ENCODE results near the gene ABHD1.

The ABHD1 gene

DNA sequence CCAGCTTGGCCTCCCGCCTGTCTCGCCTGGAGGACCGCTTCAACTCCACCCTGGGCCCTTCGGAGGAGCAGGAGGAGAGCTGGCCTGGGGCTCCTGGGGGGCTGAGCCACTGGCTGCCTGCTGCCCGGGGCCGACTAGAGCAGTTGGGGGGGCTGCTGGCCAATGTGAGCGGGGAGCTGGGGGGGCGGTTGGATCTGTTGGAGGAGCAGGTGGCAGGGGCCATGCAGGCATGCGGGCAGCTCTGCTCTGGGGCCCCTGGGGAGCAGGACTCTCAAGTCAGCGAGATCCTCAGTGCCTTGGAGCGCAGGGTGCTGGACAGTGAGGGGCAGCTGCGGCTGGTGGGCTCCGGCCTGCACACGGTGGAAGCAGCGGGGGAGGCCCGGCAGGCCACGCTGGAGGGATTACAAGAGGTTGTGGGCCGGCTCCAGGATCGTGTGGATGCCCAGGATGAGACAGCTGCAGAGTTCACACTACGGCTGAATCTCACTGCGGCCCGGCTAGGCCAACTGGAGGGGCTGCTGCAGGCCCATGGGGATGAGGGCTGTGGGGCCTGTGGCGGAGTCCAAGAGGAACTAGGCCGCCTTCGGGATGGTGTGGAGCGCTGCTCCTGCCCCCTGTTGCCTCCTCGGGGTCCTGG, 40.7 kb upstream of the ABHD1 start:
- no peak for FAIRE-seq
- no peak for DNase-seq (ENCODE audit: insufficient read length)
- TF ChIP-seq TAF1 (IDR thresholded peaks at IDR 0.05; ENCODE audit: borderline replicate concordance, low read depth, low read length) (no peak), POLR2A (IDR thresholded peaks at IDR 0.05; ENCODE audit: low read depth, low read length) (no peak), POLR2AphosphoS5 (IDR thresholded peaks at IDR 0.05; ENCODE audit: low read depth, low read length) (no peak)

- no peak for TF ChIP-seq POLR2AphosphoS5 (IDR thresholded peaks at IDR 0.05; ENCODE audit: low read depth, low read length)
- TF ChIP-seq TAF1 (IDR thresholded peaks at IDR 0.05; ENCODE audit: borderline replicate concordance, low read depth, low read length): no peak
- TF ChIP-seq POLR2A (IDR thresholded peaks at IDR 0.05; ENCODE audit: low read depth, low read length): no peak
- no peak for FAIRE-seq
- no peak for DNase-seq (ENCODE audit: insufficient read length)
Observed at GRCh38 chr2:27083410-27084296, 40.0 kb upstream of the ABHD1 start.

DNA sequence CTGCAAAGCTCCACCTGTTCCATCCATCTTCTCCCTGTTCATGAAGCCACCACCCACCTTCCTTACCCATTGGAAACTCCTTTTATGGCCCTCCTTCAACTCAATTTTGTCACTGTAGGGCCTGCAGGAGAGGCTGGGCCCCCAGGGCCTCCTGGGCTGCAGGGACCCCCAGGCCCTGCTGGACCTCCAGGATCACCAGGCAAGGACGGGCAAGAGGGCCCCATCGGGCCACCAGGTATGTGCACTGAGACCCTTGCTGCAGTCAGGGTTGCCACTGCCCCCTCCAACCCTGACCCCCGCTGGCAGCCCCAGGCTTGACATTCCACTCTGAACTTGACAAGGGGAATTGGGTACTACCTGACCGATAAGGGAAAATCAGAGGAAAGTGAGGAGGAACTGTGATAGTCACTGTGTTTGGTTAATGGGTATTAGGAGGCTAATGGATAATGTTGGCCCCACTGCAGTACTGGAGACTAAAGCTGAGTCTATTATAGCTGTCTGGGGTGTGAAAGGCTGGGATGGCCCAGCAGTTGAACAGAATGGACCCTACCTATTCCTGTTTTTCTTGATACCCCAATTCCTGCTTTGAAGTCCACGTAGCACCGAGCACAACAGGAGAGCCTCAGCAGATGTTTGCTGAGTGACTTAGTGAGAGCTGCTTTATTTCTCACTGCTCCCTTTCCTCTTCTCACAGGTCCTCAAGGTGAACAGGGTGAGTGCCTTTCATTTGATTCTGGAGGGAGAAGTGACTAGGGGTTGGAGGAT, 39.1 kb upstream of the ABHD1 start:
- FAIRE-seq (no peak), DNase-seq (ENCODE audit: insufficient read length) (no peak)
- TF ChIP-seq POLR2AphosphoS5 (IDR thresholded peaks at IDR 0.05; ENCODE audit: low read depth, low read length) (no peak), POLR2A (IDR thresholded peaks at IDR 0.05; ENCODE audit: low read depth, low read length) (no peak), TAF1 (IDR thresholded peaks at IDR 0.05; ENCODE audit: borderline replicate concordance, low read depth, low read length) (no peak)

GRCh38 chr2:27085062-27085672, 38.4 kb upstream of the ABHD1 start:
- TF ChIP-seq POLR2A (IDR thresholded peaks at IDR 0.05; ENCODE audit: low read depth, low read length): no peak
- no peak for TF ChIP-seq POLR2AphosphoS5 (IDR thresholded peaks at IDR 0.05; ENCODE audit: low read depth, low read length)
- TF ChIP-seq TAF1 (IDR thresholded peaks at IDR 0.05; ENCODE audit: borderline replicate concordance, low read depth, low read length): no peak
- FAIRE-seq (no peak), DNase-seq (ENCODE audit: insufficient read length) (no peak)

DNA sequence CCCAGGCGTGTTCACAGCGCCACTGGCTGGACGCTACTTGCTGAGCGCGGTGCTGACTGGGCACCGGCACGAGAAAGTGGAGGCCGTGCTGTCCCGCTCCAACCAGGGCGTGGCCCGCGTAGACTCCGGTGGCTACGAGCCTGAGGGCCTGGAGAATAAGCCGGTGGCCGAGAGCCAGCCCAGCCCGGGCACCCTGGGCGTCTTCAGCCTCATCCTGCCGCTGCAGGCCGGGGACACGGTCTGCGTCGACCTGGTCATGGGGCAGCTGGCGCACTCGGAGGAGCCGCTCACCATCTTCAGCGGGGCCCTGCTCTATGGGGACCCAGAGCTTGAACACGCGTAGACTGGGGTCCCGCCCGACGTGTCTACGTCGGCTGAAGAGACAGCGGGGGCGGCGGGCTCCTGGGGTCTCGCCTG, 37.9 kb upstream of the ABHD1 start:
- DNase-seq (ENCODE audit: insufficient read length) (no peak), FAIRE-seq (peak; percentile 78)
- TF ChIP-seq POLR2AphosphoS5 (IDR thresholded peaks at IDR 0.05; ENCODE audit: low read depth, low read length): no peak
- no peak for TF ChIP-seq POLR2A (IDR thresholded peaks at IDR 0.05; ENCODE audit: low read depth, low read length)
- no peak for TF ChIP-seq TAF1 (IDR thresholded peaks at IDR 0.05; ENCODE audit: borderline replicate concordance, low read depth, low read length)

- DNase-seq (ENCODE audit: insufficient read length) (peak; percentile 98), FAIRE-seq (peak; percentile 98)
- TF ChIP-seq POLR2AphosphoS5 (IDR thresholded peaks at IDR 0.05; ENCODE audit: low read depth, low read length) (0 out of 2 replicates have a peak, but pooled peaks have one; percentile 30), TAF1 (IDR thresholded peaks at IDR 0.05; ENCODE audit: borderline replicate concordance, low read depth, low read length) (0 out of 2 replicates have a peak, but pooled peaks have one; percentile 20), POLR2A (IDR thresholded peaks at IDR 0.05; ENCODE audit: low read depth, low read length) (peak; percentile 64; the same call in 1 of the 2 replicates)
Observed at GRCh38 chr2:27086090-27086723, 37.4 kb upstream of the ABHD1 start.

DNA sequence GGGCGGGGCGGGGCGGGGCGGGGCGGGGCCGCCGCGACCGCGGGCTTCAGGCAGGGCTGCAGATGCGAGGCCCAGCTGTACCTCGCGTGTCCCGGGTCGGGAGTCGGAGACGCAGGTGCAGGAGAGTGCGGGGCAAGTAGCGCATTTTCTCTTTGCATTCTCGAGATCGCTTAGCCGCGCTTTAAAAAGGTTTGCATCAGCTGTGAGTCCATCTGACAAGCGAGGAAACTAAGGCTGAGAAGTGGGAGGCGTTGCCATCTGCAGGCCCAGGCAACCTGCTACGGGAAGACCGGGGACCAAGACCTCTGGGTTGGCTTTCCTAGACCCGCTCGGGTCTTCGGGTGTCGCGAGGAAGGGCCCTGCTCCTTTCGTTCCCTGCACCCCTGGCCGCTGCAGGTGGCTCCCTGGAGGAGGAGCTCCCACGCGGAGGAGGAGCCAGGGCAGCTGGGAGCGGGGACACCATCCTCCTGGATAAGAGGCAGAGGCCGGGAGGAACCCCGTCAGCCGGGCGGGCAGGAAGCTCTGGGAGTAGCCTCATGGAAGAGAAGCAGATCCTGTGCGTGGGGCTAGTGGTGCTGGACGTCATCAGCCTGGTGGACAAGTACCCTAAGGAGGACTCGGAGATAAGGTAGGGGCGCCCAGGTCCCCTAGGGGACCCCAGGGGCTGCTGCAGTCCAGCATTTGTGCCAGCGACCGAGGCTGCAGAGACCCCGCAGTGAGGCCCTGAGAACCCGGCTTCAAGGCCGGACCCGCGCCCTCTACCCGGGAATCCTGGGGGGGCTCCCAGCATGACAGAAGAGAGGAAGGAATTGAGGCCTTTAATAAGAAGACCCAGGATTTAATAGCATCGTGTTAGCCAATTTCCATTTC, 36.7 kb upstream of the ABHD1 start, which contains the start of gene KHK:
Gene KHK, plus strand, starts transcription at position 49 of the 870 bp plus-strand sequence. Its CDS starts 488 bp downstream, at position 537.
- DNase-seq (ENCODE audit: insufficient read length) (peak; percentile 62), FAIRE-seq (no peak)
- TF ChIP-seq TAF1 (IDR thresholded peaks at IDR 0.05; ENCODE audit: borderline replicate concordance, low read depth, low read length): no peak
- no peak for TF ChIP-seq POLR2A (IDR thresholded peaks at IDR 0.05; ENCODE audit: low read depth, low read length)
- TF ChIP-seq POLR2AphosphoS5 (IDR thresholded peaks at IDR 0.05; ENCODE audit: low read depth, low read length): no peak

GRCh38 chr2:27087823-27088410, 35.7 kb upstream of the ABHD1 start:
- DNase-seq (ENCODE audit: insufficient read length) (no peak), FAIRE-seq (no peak)
- TF ChIP-seq POLR2AphosphoS5 (IDR thresholded peaks at IDR 0.05; ENCODE audit: low read depth, low read length): no peak

- no peak for FAIRE-seq
- TF ChIP-seq POLR2AphosphoS5 (IDR thresholded peaks at IDR 0.05; ENCODE audit: low read depth, low read length) (no peak), POLR2A (IDR thresholded peaks at IDR 0.05; ENCODE audit: low read depth, low read length) (no peak), TAF1 (IDR thresholded peaks at IDR 0.05; ENCODE audit: borderline replicate concordance, low read depth, low read length) (no peak)
- DNase-seq (ENCODE audit: insufficient read length): no peak
Observed at GRCh38 chr2:27088634-27089033, 35.0 kb upstream of the ABHD1 start.

Measured in GM12892 (cell line).